ENCODE results near the gene KCNC3.

KCNC3 gene

GRCh38 chr19:50272263-50272897, 56.8 kb downstream of the KCNC3 start:
- no peak for DNase-seq

GRCh38 chr19:50269653-50270052, 59.5 kb downstream of the KCNC3 start:
- no peak for DNase-seq

GRCh38 chr19:50268501-50268900, 60.7 kb downstream of the KCNC3 start:
- no peak for DNase-seq

GRCh38 chr19:50268041-50268440, 61.1 kb downstream of the KCNC3 start:
- no peak for DNase-seq

- DNase-seq, result no peak
These were observed 62.3 kb downstream of the KCNC3 start for GRCh38 chr19:50266896-50267295.

GRCh38 chr19:50266041-50266440, 63.1 kb downstream of the KCNC3 start:
- no peak for DNase-seq

- DNase-seq, result no peak
These were observed 64.5 kb downstream of the KCNC3 start for GRCh38 chr19:50264483-50265186.

GRCh38 chr19:50263176-50263575, 66.0 kb downstream of the KCNC3 start:
- no peak for DNase-seq

Measured in NCI-H526 treated with DMSO at 0.1 percent for 48 hours (cell line).